Measurements from ENCODE around the gene RNF123. TPM values are rescaled to one million over a fixed set of nuclear protein-coding genes. Genes with fewer than 3 reads are reported as not detected.

Gene RNF123
- total and polyA plus RNA-seq, 10 of the 15 experiments (the other 5 are each of a cell fraction or from before 2014, with no cell fraction given), result 4.2 to 31.5 (median 17.6) TPM

DNA sequence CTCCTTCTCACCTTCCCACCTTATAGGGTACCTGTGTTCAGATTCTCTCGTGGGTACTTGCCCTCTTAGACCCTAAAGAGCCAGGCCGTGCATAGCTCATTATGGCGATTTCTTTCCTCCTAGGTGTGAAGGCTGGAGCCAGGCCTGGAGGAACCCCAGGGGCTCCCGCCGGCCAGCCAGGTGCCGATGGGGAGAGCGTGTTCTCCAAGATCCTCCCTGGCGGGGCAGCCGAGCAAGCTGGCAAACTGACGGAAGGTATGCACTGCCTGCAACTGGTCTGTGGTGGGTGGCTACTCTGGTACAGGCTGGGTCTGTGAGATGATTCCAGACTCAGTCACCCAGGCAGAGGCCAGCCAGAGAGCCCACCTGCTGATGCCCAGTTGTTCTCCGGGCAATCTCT is 25.1 kb upstream of the RNF123 start (continued):
- no peak for TF ChIP-seq RAD21 (IDR thresholded peaks at IDR 0.05; ENCODE audit: insufficient read depth, low read depth, low read length)
- TF ChIP-seq RCOR1 (conservative IDR thresholded peaks at IDR 0.05; ENCODE audit: low read depth, low read length), result no peak
- TF ChIP-seq EZH2 (IDR thresholded peaks at IDR 0.05; ENCODE audit: borderline replicate concordance, control insufficient read depth, low read depth, low read length), result no peak
- no peak for TF ChIP-seq KAT2A (conservative IDR thresholded peaks at IDR 0.05; ENCODE audit: control insufficient read depth, low read depth, low read length)
- TF ChIP-seq, protein P1, sequence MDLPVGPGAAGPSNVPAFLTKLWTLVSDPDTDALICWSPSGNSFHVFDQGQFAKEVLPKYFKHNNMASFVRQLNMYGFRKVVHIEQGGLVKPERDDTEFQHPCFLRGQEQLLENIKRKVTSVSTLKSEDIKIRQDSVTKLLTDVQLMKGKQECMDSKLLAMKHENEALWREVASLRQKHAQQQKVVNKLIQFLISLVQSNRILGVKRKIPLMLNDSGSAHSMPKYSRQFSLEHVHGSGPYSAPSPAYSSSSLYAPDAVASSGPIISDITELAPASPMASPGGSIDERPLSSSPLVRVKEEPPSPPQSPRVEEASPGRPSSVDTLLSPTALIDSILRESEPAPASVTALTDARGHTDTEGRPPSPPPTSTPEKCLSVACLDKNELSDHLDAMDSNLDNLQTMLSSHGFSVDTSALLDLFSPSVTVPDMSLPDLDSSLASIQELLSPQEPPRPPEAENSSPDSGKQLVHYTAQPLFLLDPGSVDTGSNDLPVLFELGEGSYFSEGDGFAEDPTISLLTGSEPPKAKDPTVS (IDR thresholded peaks at IDR 0.05; ENCODE audit: low read depth, low read length), result no peak
- TF ChIP-seq STAT3 (IDR thresholded peaks at IDR 0.05; ENCODE audit: low read depth, low read length), result no peak
- no peak for TF ChIP-seq TCF12 (IDR thresholded peaks at IDR 0.05; ENCODE audit: low read depth, low read length)
- no peak for TF ChIP-seq ZNF622 (IDR thresholded peaks at IDR 0.05)
- TF ChIP-seq, protein P2, sequence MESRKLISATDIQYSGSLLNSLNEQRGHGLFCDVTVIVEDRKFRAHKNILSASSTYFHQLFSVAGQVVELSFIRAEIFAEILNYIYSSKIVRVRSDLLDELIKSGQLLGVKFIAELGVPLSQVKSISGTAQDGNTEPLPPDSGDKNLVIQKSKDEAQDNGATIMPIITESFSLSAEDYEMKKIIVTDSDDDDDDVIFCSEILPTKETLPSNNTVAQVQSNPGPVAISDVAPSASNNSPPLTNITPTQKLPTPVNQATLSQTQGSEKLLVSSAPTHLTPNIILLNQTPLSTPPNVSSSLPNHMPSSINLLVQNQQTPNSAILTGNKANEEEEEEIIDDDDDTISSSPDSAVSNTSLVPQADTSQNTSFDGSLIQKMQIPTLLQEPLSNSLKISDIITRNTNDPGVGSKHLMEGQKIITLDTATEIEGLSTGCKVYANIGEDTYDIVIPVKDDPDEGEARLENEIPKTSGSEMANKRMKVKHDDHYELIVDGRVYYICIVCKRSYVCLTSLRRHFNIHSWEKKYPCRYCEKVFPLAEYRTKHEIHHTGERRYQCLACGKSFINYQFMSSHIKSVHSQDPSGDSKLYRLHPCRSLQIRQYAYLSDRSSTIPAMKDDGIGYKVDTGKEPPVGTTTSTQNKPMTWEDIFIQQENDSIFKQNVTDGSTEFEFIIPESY (IDR thresholded peaks at IDR 0.05), result no peak
- no peak for TF ChIP-seq ZNF274 (IDR thresholded peaks at IDR 0.05; ENCODE audit: insufficient read depth, insufficient read length)
- TF ChIP-seq HDAC6 (IDR thresholded peaks at IDR 0.05; ENCODE audit: unreplicated experiment), result no peak
- no peak for TF ChIP-seq POU2F2 (IDR thresholded peaks at IDR 0.05; ENCODE audit: borderline replicate concordance, low read depth, low read length)
- TF ChIP-seq CREB1 (IDR thresholded peaks at IDR 0.05; ENCODE audit: low read depth), result no peak
- TF ChIP-seq, protein P3, sequence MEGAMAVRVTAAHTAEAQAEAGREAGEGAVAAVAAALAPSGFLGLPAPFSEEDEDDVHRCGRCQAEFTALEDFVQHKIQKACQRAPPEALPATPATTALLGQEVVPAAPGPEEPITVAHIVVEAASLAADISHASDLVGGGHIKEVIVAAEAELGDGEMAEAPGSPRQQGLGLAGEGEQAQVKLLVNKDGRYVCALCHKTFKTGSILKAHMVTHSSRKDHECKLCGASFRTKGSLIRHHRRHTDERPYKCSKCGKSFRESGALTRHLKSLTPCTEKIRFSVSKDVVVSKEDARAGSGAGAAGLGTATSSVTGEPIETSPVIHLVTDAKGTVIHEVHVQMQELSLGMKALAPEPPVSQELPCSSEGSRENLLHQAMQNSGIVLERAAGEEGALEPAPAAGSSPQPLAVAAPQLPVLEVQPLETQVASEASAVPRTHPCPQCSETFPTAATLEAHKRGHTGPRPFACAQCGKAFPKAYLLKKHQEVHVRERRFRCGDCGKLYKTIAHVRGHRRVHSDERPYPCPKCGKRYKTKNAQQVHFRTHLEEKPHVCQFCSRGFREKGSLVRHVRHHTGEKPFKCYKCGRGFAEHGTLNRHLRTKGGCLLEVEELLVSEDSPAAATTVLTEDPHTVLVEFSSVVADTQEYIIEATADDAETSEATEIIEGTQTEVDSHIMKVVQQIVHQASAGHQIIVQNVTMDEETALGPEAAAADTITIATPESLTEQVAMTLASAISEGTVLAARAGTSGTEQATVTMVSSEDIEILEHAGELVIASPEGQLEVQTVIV (IDR thresholded peaks at IDR 0.05; ENCODE audit: borderline replicate concordance, partially characterized antibody), result no peak
- TF ChIP-seq, protein P4, sequence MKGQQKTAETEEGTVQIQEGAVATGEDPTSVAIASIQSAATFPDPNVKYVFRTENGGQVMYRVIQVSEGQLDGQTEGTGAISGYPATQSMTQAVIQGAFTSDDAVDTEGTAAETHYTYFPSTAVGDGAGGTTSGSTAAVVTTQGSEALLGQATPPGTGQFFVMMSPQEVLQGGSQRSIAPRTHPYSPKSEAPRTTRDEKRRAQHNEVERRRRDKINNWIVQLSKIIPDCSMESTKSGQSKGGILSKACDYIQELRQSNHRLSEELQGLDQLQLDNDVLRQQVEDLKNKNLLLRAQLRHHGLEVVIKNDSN (IDR thresholded peaks at IDR 0.05; ENCODE audit: borderline replicate concordance, extremely low read length, insufficient read depth, low read depth, low read length), result no peak
